ENCODE data around the gene SNAPC5.

DNA sequence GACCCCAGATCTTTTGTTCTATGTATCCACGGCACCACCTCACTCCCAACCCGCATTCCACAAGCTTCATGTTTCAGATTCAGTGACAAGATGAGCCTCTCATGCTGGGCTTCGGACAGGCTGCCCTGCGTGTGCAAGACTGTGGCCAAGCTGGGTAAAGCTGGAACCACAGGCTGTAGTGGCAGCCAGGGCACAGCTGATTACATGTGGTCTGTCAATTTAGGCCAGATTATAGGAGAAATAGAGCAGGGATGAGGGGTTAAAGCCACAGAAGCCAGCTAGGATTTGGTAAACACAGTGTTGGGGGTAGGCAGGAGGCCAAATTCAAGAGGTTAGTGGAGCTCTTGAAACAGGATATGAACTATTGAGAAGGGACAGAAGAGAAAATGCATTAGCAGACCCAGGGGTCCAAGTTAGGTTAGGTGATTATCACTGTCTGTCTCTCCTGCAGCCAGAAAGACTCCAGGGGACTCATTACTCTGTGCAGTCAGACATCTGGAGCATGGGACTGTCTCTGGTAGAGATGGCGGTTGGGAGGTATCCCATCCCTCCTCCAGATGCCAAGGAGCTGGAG is 12.9 kb downstream of the SNAPC5 start:
- no peak for TF ChIP-seq YY1 (IDR thresholded peaks at IDR 0.05; ENCODE audit: low read depth)
- TF ChIP-seq CREB1 (IDR thresholded peaks at IDR 0.05; ENCODE audit: low read depth) = no peak
- TF ChIP-seq EGR1 (IDR thresholded peaks at IDR 0.05) = no peak
- TF ChIP-seq, protein P1, sequence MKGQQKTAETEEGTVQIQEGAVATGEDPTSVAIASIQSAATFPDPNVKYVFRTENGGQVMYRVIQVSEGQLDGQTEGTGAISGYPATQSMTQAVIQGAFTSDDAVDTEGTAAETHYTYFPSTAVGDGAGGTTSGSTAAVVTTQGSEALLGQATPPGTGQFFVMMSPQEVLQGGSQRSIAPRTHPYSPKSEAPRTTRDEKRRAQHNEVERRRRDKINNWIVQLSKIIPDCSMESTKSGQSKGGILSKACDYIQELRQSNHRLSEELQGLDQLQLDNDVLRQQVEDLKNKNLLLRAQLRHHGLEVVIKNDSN (IDR thresholded peaks at IDR 0.05) = no peak
- no peak for TF ChIP-seq TEAD4 (IDR thresholded peaks at IDR 0.05)
- TF ChIP-seq EP300 (IDR thresholded peaks at IDR 0.05; ENCODE audit: borderline replicate concordance) = no peak
- TF ChIP-seq, protein P2, sequence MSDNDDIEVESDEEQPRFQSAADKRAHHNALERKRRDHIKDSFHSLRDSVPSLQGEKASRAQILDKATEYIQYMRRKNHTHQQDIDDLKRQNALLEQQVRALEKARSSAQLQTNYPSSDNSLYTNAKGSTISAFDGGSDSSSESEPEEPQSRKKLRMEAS (IDR thresholded peaks at IDR 0.05) = no peak
- TF ChIP-seq, protein P3, sequence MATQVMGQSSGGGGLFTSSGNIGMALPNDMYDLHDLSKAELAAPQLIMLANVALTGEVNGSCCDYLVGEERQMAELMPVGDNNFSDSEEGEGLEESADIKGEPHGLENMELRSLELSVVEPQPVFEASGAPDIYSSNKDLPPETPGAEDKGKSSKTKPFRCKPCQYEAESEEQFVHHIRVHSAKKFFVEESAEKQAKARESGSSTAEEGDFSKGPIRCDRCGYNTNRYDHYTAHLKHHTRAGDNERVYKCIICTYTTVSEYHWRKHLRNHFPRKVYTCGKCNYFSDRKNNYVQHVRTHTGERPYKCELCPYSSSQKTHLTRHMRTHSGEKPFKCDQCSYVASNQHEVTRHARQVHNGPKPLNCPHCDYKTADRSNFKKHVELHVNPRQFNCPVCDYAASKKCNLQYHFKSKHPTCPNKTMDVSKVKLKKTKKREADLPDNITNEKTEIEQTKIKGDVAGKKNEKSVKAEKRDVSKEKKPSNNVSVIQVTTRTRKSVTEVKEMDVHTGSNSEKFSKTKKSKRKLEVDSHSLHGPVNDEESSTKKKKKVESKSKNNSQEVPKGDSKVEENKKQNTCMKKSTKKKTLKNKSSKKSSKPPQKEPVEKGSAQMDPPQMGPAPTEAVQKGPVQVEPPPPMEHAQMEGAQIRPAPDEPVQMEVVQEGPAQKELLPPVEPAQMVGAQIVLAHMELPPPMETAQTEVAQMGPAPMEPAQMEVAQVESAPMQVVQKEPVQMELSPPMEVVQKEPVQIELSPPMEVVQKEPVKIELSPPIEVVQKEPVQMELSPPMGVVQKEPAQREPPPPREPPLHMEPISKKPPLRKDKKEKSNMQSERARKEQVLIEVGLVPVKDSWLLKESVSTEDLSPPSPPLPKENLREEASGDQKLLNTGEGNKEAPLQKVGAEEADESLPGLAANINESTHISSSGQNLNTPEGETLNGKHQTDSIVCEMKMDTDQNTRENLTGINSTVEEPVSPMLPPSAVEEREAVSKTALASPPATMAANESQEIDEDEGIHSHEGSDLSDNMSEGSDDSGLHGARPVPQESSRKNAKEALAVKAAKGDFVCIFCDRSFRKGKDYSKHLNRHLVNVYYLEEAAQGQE (IDR thresholded peaks at IDR 0.05; ENCODE audit: low read depth) = no peak
- no peak for TF ChIP-seq CEBPB (IDR thresholded peaks at IDR 0.05)
- TF ChIP-seq TAF1 (IDR thresholded peaks at IDR 0.05; ENCODE audit: low read depth) = no peak
- no peak for TF ChIP-seq NFIC (IDR thresholded peaks at IDR 0.05)
- no peak for TF ChIP-seq FOXM1 (IDR thresholded peaks at IDR 0.05; ENCODE audit: borderline replicate concordance, low read depth)
- no peak for TF ChIP-seq RAD21 (IDR thresholded peaks at IDR 0.05; ENCODE audit: low read depth)

All from Ishikawa (cell line).